ENCODE data around the gene AUP1. TPM values are rescaled to one million over a fixed set of nuclear protein-coding genes. Genes with fewer than 3 reads are reported as not detected.
A peak's percentile ranks its signal among the peaks of the same experiment; 100 is the strongest.

Gene AUP1
- total RNA-seq, 4 donors from 2014 or later, result 62.7 to 92.1 (median 86.2) TPM

DNA sequence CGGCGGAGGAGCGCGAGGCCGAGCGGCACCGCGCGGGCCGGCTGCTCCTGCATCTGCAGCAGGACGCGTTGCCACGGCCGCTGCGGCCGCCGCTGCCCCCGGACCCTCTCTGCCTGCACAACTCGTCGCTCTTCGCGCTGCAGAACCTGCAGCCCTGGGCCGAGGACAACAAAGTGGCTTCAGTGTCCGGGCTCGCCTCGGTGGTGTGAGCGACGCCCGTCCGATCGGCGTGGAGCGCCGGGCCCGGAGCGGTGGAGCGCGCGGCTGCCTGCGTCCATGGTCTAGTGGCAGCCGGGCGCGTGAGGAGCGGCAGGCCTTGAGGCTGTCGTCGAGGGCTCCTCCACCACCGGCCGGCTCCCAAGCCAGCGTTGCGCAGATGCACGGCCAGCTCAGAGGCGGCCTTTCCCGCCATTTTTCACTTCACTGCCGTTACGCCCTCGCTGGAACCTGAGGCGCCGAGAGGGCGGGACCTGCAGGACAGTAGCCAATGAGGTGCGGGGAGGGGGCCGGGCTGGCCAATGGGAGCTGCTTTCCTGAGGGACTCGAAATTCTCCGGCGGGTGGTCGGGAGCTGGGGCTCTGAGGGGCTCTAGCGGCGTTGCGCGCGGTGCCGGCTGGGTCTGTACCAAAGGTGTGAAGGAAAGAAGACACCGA, 13.4 kb downstream of the AUP1 start:
- no peaks in the 10 kb centered on the region for H3K9me3 ChIP-seq
- ATAC-seq, result peak; percentile 69
- H3K4me1 ChIP-seq, result peaks cover 0 to 38% (median 29%) of the 10 kb centered on the region in 3 donors
- no peak for TF ChIP-seq POLR2AphosphoS5 (IDR thresholded peaks at IDR 0.05)
- no peak for TF ChIP-seq EP300 (IDR thresholded peaks at IDR 0.05)
- no peak for TF ChIP-seq POLR2A (IDR thresholded peaks at IDR 0.05)
- TF ChIP-seq, protein P1, sequence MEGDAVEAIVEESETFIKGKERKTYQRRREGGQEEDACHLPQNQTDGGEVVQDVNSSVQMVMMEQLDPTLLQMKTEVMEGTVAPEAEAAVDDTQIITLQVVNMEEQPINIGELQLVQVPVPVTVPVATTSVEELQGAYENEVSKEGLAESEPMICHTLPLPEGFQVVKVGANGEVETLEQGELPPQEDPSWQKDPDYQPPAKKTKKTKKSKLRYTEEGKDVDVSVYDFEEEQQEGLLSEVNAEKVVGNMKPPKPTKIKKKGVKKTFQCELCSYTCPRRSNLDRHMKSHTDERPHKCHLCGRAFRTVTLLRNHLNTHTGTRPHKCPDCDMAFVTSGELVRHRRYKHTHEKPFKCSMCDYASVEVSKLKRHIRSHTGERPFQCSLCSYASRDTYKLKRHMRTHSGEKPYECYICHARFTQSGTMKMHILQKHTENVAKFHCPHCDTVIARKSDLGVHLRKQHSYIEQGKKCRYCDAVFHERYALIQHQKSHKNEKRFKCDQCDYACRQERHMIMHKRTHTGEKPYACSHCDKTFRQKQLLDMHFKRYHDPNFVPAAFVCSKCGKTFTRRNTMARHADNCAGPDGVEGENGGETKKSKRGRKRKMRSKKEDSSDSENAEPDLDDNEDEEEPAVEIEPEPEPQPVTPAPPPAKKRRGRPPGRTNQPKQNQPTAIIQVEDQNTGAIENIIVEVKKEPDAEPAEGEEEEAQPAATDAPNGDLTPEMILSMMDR (IDR thresholded peaks at IDR 0.05), result no peak
- 0% methylated on average over 1 of the region's 72 CpGs; no CpG with 5 or more reads in 1 of the 2 donors for WGBS, 2 donors (ENCODE audit: low coverage in 1 of 2)
- H3K4me3 ChIP-seq, result peak overlapping the region in 1 of 2 donors; percentile 43
- H3K36me3 ChIP-seq, result no peaks in the 10 kb centered on the region
- H3K27me3 ChIP-seq, result peaks cover 100% of the 10 kb centered on the region
- no peak overlapping the region for H3K27ac ChIP-seq

DNA sequence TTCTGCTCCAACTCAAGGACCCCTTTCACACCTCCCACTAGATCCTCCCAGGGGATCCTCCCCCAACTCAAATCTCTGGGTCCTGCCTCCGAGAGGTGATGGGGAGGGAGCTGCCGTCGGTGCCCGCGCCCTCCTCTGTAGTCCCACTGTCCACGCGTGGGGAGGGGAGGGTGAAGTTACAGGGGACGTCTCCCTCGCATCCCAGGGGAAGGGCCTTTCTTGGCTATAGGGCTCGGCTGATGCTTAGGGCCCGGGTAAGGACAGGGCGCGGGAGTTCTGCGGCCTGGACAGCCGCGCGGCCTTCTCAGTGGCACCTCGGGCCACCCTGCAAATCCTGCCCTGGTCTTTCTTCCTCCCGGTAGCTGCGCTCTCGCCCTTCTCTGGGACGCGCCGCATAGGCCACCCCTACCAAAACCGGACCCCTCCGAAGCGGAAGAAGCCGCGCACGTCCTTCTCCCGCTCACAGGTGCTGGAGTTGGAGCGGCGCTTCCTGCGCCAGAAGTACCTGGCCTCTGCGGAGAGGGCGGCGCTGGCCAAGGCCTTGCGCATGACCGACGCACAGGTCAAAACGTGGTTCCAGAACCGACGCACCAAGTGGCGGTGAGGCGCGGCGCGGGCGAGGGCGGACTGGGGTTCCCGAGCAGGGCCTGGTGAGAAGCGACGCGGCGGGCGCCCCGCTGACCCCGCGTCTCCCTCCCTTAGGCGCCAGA, 14.1 kb downstream of the AUP1 start:
- no peak for ATAC-seq
- H3K36me3 ChIP-seq, result no peaks in the 10 kb centered on the region
- no peak overlapping the region for H3K27ac ChIP-seq
- peaks cover 100% of the 10 kb centered on the region for H3K27me3 ChIP-seq
- no peak for TF ChIP-seq POLR2AphosphoS5 (IDR thresholded peaks at IDR 0.05)
- TF ChIP-seq POLR2A (IDR thresholded peaks at IDR 0.05), result no peak
- TF ChIP-seq EP300 (IDR thresholded peaks at IDR 0.05), result no peak
- TF ChIP-seq, protein P1 (IDR thresholded peaks at IDR 0.05), result no peak
- whole genome bisulfite sequencing, 2 donors (ENCODE audit: low coverage in 1 of 2), result 0% methylated on average over 2 of the region's 60 CpGs; no CpG with 5 or more reads in 1 of the 2 donors
- no peaks in the 10 kb centered on the region for H3K9me3 ChIP-seq
- H3K4me3 ChIP-seq, result peak overlapping the region in 1 of 2 donors; percentile 43
- H3K4me1 ChIP-seq, result peaks cover 0 to 38% (median 29%) of the 10 kb centered on the region in 3 donors

DNA sequence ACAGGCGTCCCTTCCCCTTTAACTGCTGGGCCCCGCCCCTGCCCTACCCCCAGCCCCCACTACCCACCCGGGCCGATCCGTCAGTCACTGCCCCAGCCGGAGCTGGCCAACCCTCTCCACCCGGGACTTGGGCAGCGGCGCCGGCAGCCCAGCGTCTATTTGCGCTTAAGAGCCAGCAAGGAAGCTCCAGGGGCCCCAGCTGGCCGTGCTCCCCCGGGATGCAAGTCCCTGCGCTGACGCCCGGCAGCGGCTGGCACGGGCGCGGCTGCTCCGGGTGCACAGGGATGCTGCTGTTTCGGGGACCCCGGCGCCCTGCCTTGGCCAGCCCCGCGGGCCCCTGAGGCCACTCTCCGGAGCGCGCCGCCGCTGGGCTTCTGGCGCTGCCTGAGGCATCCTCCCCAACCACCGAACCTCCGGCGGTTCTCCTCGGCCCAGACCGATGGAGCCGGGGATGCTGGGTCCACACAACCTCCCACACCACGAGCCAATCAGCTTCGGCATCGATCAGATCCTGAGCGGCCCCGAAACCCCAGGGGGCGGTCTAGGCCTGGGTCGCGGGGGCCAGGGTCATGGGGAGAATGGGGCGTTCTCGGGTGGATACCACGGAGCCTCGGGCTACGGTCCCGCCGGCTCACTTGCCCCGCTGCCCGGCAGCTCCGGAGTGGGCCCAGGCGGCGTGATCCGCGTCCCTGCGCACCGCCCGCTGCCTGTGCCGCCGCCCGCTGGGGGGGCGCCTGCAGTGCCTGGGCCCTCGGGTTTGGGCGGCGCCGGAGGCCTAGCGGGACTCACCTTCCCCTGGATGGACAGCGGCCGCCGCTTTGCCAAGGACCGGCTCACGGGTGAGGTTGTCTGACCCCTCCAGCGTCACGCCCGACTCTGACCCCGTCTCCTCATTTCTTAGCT, 14.9 kb downstream of the AUP1 start, which contains the start of gene TLX2:
TLX2 (plus strand) TSS at position 83 of the 903 bp plus-strand sequence; CDS start at position 440, 357 bp downstream.
- no peak for ATAC-seq
- TF ChIP-seq POLR2A (IDR thresholded peaks at IDR 0.05), result no peak
- TF ChIP-seq, protein P1 (IDR thresholded peaks at IDR 0.05), result no peak
- no peak for TF ChIP-seq POLR2AphosphoS5 (IDR thresholded peaks at IDR 0.05)
- TF ChIP-seq EP300 (IDR thresholded peaks at IDR 0.05), result no peak
- Histone ChIP-seq H3K36me3 (no peaks in the 10 kb centered on the region), H3K4me3 (peak within 1 kb of the TSS in 1 of 2 donors; percentile 8), H3K27ac (no peak within 1 kb of the TSS), H3K4me1 (peaks cover 0 to 38% (median 29%) of the 10 kb centered on the region in 3 donors), H3K27me3 (peaks cover 100% of the 10 kb centered on the region), H3K9me3 (no peaks in the 10 kb centered on the region)
- WGBS, 2 donors (ENCODE audit: low coverage in 1 of 2), result 5% methylated on average over 4 of the region's 82 CpGs; no CpG with 5 or more reads in 1 of the 2 donors

DNA sequence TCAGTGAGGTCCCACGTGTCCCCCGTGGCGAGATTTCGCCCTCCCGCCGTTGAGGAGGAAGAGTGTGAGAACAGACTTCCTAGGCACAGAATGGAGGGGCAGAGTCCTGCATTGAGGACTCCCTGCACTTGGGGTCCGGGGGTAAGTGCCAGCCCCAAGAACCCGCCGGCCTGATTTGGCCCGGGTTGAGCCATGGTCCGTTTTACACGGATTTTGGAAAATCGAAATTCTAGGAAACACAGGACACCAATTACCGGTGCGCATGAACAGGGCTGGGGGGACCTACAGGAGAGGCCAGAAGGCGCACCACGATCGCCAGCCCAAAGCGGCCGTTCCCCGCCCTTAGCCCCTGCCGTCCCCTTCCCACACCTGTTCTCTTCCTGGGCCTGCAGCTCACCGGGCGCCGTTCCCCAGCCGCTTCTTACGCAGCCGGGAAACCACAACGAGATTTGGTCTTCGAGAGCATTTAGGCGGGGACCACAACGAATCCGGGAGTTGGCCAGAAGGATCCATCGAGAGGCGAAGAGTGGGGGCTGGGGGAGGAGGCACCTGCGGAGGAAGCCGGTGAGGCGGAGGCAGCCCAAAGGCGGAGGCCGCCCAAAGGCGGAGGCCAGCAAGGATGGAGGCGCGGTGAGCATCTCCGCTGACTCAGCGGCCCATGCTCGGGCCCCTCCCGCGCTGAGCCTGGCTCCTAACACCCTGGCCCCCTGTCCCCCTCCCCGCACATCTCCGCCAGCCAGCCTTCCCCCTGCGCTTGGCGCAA, 15.7 kb downstream of the AUP1 start:
- H3K27ac ChIP-seq, result no peak overlapping the region
- no peaks in the 10 kb centered on the region for H3K9me3 ChIP-seq
- TF ChIP-seq POLR2AphosphoS5 (IDR thresholded peaks at IDR 0.05) (peak; percentile 75), EP300 (IDR thresholded peaks at IDR 0.05) (no peak)
- H3K27me3 ChIP-seq, result peaks cover 97% of the 10 kb centered on the region
- WGBS, 2 donors (ENCODE audit: low coverage in 1 of 2), result 0 to 6% methylated on average over 2 to 30 of the region's 52 CpGs
- peak overlapping the region in 1 of 2 donors; percentile 8 for H3K4me3 ChIP-seq
- no peaks in the 10 kb centered on the region for H3K36me3 ChIP-seq
- no peak for ATAC-seq
- peaks cover 0 to 38% (median 29%) of the 10 kb centered on the region in 3 donors for H3K4me1 ChIP-seq

Measured in gastroesophageal sphincter (tissue), 4 donors.